ENCODE measurements around the gene LSM3.

DNA sequence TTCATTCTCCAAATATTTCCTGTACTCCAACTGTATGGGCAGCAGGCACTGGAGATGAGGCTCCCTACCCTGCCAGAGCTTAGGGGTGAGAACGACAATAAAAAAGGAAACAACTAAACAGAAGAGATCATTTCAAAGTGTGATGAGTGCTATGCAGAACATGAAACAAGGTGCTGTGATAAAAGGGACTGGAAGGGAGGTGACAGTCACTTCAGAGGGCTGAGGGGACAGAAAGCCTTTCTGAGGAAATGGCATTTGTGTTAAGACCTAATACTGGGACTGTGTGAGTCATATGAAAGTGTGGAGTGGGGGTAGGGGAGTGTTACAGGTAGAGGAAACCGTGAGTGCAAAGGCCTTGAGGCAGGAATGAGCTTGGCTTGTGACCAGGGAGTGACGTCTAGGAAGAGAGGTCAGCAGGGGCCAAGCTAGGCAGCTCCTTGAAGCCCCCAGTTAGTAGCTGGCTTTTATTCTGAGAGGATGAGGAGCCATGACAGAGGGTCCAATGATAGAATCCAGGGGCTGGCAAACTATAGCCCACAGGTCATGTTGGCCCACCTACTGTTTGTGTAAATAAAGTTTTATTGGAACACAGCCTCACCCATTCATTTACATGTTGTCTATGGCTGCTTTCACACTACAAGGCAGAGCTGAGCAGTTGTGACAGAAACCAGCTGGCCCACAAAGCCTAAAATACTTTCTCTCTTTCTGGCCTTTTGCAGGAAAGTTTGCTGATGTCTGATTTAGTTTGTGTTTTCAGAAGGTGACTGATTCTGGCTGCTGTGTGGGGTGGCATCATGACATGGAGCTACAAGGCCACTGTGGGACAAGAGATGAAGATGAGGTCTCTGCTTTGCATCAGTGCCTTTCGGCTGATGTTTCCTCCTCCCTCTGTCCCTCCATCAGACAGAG lies 56.6 kb downstream of the LSM3 start:
- TF ChIP-seq, protein P1, sequence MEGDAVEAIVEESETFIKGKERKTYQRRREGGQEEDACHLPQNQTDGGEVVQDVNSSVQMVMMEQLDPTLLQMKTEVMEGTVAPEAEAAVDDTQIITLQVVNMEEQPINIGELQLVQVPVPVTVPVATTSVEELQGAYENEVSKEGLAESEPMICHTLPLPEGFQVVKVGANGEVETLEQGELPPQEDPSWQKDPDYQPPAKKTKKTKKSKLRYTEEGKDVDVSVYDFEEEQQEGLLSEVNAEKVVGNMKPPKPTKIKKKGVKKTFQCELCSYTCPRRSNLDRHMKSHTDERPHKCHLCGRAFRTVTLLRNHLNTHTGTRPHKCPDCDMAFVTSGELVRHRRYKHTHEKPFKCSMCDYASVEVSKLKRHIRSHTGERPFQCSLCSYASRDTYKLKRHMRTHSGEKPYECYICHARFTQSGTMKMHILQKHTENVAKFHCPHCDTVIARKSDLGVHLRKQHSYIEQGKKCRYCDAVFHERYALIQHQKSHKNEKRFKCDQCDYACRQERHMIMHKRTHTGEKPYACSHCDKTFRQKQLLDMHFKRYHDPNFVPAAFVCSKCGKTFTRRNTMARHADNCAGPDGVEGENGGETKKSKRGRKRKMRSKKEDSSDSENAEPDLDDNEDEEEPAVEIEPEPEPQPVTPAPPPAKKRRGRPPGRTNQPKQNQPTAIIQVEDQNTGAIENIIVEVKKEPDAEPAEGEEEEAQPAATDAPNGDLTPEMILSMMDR (IDR thresholded peaks at IDR 0.05) = no peak
- TF ChIP-seq POLR2A (IDR thresholded peaks at IDR 0.05) = no peak

Measured in sigmoid colon (tissue), 3 donors.